GM10266 (cell line): ENCODE results near the gene ABCC3.

Experiments
- DNase-seq: peaks from one replicate; pipeline ENCODE4 v3.0.0; 2012; ENCODE audit errors: extremely low spot score
- CTCF ChIP-seq: IDR thresholded peaks from 2 replicates; pipeline ENCODE4 v1.5.1; 2012; ENCODE audit warnings: mild to moderate bottlenecking, low read depth; ENCODE audit not compliant: control insufficient read depth, insufficient read depth; ENCODE audit errors: missing control alignments

Gene ABCC3

GRCh38 chr17:50682441-50682840, 47.8 kb downstream of the ABCC3 start:
- no peak for TF ChIP-seq CTCF
- no peak for DNase-seq

- DNase-seq: no peak
- TF ChIP-seq CTCF: no peak
These were observed 48.3 kb downstream of the ABCC3 start for GRCh38 chr17:50682938-50683337.

GRCh38 chr17:50683434-50684287, 49.0 kb downstream of the ABCC3 start:
- DNase-seq: no peak
- TF ChIP-seq CTCF: no peak

- DNase-seq: no peak
- no peak for TF ChIP-seq CTCF
These were observed 49.6 kb downstream of the ABCC3 start for GRCh38 chr17:50684288-50684611.

- DNase-seq: no peak
- TF ChIP-seq CTCF: no peak
These were observed 50.1 kb downstream of the ABCC3 start for GRCh38 chr17:50684612-50685333.

- TF ChIP-seq CTCF: no peak
These were observed 50.6 kb downstream of the ABCC3 start for GRCh38 chr17:50685334-50685665.

More at GRCh38 chr17:50685334-50685665, 50.6 kb downstream of the ABCC3 start:
- DNase-seq: no peak
